Measurements from ENCODE around the gene TUBAL3. TPM values are rescaled to one million over a fixed set of nuclear protein-coding genes. Genes with fewer than 3 reads are reported as not detected.
A peak's percentile ranks its signal among the peaks of the same experiment; 100 is the strongest.

Gene TUBAL3
- total and polyA plus RNA-seq, 11 donors: 0.12 to 2.8 (median 0.33) TPM

GRCh38 chr10:5344746-5345145, 59.9 kb downstream of the TUBAL3 start:
- DNase-seq (no peak), ATAC-seq (no peak)
- H3K4me3 ChIP-seq: no peak overlapping the region
- H3K4me1 ChIP-seq: no peaks in the 10 kb centered on the region
- intact Hi-C loops (cut with DNase I): no loop called here
- TF ChIP-seq POLR2A (IDR thresholded peaks at IDR 0.05): no peak
- no peak for TF ChIP-seq CTCF (IDR thresholded peaks at IDR 0.05)
- H3K36me3 ChIP-seq: no peaks in the 10 kb centered on the region
- no peaks in the 10 kb centered on the region for H3K27me3 ChIP-seq
- no peak overlapping the region for H3K27ac ChIP-seq
- H3K9me3 ChIP-seq: no peaks in the 10 kb centered on the region

- ATAC-seq: no peak
- H3K4me1 ChIP-seq: no peaks in the 10 kb centered on the region
- no peak for DNase-seq
- H3K27me3 ChIP-seq: no peaks in the 10 kb centered on the region
- H3K4me3 ChIP-seq: no peak overlapping the region
- H3K36me3 ChIP-seq: no peaks in the 10 kb centered on the region
- H3K9me3 ChIP-seq: no peaks in the 10 kb centered on the region
- H3K27ac ChIP-seq: no peak overlapping the region
- intact Hi-C loops (cut with DNase I): no loop called here
- TF ChIP-seq CTCF (IDR thresholded peaks at IDR 0.05): no peak
- TF ChIP-seq POLR2A (IDR thresholded peaks at IDR 0.05): no peak
- 70 to 85% (median 76%) methylated on average over 4 of the region's 4 CpGs for WGBS, 4 donors
Observed at GRCh38 chr10:5343979-5344378, 60.6 kb downstream of the TUBAL3 start.

- TF ChIP-seq CTCF (IDR thresholded peaks at IDR 0.05) (peak in 2 of 12 donors; percentile 12 to 20), POLR2A (IDR thresholded peaks at IDR 0.05) (no peak)
- DNase-seq (no peak), ATAC-seq (no peak)
- intact Hi-C loops (cut with DNase I): no loop called here
- Histone ChIP-seq H3K9me3 (no peaks in the 10 kb centered on the region), H3K4me3 (no peak overlapping the region), H3K4me1 (no peaks in the 10 kb centered on the region), H3K27me3 (no peaks in the 10 kb centered on the region), H3K27ac (no peak overlapping the region), H3K36me3 (no peaks in the 10 kb centered on the region)
- 53 to 75% (median 59%) methylated on average over 4 of the region's 4 CpGs for WGBS, 4 donors
Observed at GRCh38 chr10:5343561-5343960, 61.1 kb downstream of the TUBAL3 start.

Other genes with a start within 250 kb of the TUBAL3 start
- under 1 TPM in 4 of 9 donors, not detected in 5; 0.19 to 0.72 (median 0.49) TPM for gene AKR1C8, start 219.7 kb downstream of the TUBAL3 start, total RNA-seq
- gene AKR1C8, start 219.7 kb downstream of the TUBAL3 start, polyA plus RNA-seq: under 1 TPM in 1 of 2 donors, not detected in 1; 0.46 TPM
- not detected for gene AKR1C4, start 208.0 kb downstream of the TUBAL3 start, total RNA-seq
- gene AKR1C4, start 208.0 kb downstream of the TUBAL3 start, polyA plus RNA-seq: not detected
- gene UCN3, start 39.9 kb downstream of the TUBAL3 start, total RNA-seq: not detected
- not detected for gene UCN3, start 39.9 kb downstream of the TUBAL3 start, polyA plus RNA-seq
- gene NET1, start 7.7 kb upstream of the TUBAL3 start, total RNA-seq: 10 to 100 TPM; 12.7 to 29.5 (median 15.8) TPM
- gene NET1, start 7.7 kb upstream of the TUBAL3 start, polyA plus RNA-seq: 1 to 10 TPM; 5.6 to 7.0 TPM
- not detected for gene CALML5, start 94.7 kb upstream of the TUBAL3 start, total RNA-seq
- gene CALML5, start 94.7 kb upstream of the TUBAL3 start, polyA plus RNA-seq: not detected
- gene CALML3, start 120.1 kb upstream of the TUBAL3 start, total RNA-seq: not detected
- gene CALML3, start 120.1 kb upstream of the TUBAL3 start, polyA plus RNA-seq: under 1 TPM in 1 of 2 donors, not detected in 1; 0.03 TPM